ENCODE data around the gene GYS2. TPM values are rescaled to one million over a fixed set of nuclear protein-coding genes. Genes with fewer than 3 reads are reported as not detected.

The GYS2 gene
- total and polyA plus RNA-seq, 2 of the 4 experiments (the other 2 are of a cell fraction) = not detected

GRCh38 chr12:21505888-21506287 lies 98.8 kb downstream of the GYS2 start:
- Histone ChIP-seq H2AK5ac (ENCODE audit: low read depth, low read length) (no peak overlapping the region), H4K91ac (ENCODE audit: insufficient read depth, low read depth, low read length) (no peak overlapping the region), H2AK9ac (replicated peaks; ENCODE audit: low read depth, low read length, poor library complexity) (no peak overlapping the region), H3K18ac (ENCODE audit: low read depth, low read length) (no peak overlapping the region), H3K9ac (ENCODE audit: low read depth, low read length) (no peak overlapping the region), H2BK15ac (ENCODE audit: low read depth, low read length) (no peak overlapping the region), H2AFZ (replicated peaks; ENCODE audit: low read length, poor library complexity) (no peak overlapping the region), H3K27ac (ENCODE audit: insufficient read depth, low read length) (no peak overlapping the region), H3K27me3 (ENCODE audit: control insufficient read depth, insufficient read depth, low read length) (no peaks in the 10 kb centered on the region), H3K4ac (ENCODE audit: low read depth, low read length) (no peak overlapping the region), H2BK20ac (ENCODE audit: low read depth, low read length) (no peak overlapping the region), H3K36me3 (ENCODE audit: control insufficient read depth, insufficient read depth, low read length) (peaks cover 2% of the 10 kb centered on the region), H3K79me1 (ENCODE audit: low read depth in 1 of 2, low read length in 2 of 2) (peaks cover 4 to 27% of the 10 kb centered on the region in 2 experiments; a peak in 3 of 4 replicates), H3K9me3 (ENCODE audit: control insufficient read depth, insufficient read depth, low read length) (no peaks in the 10 kb centered on the region), H3K4me1 (ENCODE audit: control insufficient read depth, insufficient read depth, low read length) (peaks cover 2% of the 10 kb centered on the region; the same call in 1 of the 2 replicates), H4K5ac (ENCODE audit: low read depth, low read length) (no peak overlapping the region), H3K23ac (ENCODE audit: low read depth, low read length) (no peak overlapping the region), H4K8ac (ENCODE audit: low read depth in 2 of 2, low read length in 2 of 2) (no peak overlapping the region), H2BK120ac (ENCODE audit: low read depth, low read length) (no peak overlapping the region), H3K4me3 (ENCODE audit: insufficient read depth, low read depth, low read length) (no peak overlapping the region), H3K4me2 (ENCODE audit: low read depth, low read length) (no peak overlapping the region), H3K9me1 (ENCODE audit: insufficient read depth, low read length) (peaks cover 4% of the 10 kb centered on the region; the same call in 1 of the 2 replicates), H2BK5ac (ENCODE audit: low read depth, low read length, poor library complexity, severe bottlenecking) (no peak overlapping the region), H3K56ac (ENCODE audit: extremely low read depth, insufficient read depth, low read length) (no peak overlapping the region), H3K14ac (replicated peaks; ENCODE audit: low read depth, low read length) (no peak overlapping the region), H4K20me1 (ENCODE audit: insufficient read depth, low read length) (peaks cover 15% of the 10 kb centered on the region; the same call in 1 of the 2 replicates)
- dilution Hi-C loops (cut with HindIII; ENCODE audit: low sequenced_read_pairs, unreplicated experiment) (no loop called here), in situ Hi-C loops (cut with MboI; ENCODE audit: low sequenced_read_pairs) (loop anchor here (10.0 kb wide), 1 partner anchor 139 kb away; no protein-coding TSS in a partner anchor), intact Hi-C loops (cut with micrococcal nuclease) (no loop called here)
- TF ChIP-seq USF2 (IDR thresholded peaks at IDR 0.05; ENCODE audit: low read depth, low read length) (no peak), FOS (IDR thresholded peaks at IDR 0.05; ENCODE audit: low read depth, low read length) (no peak), NFE2L2 (IDR thresholded peaks at IDR 0.05; ENCODE audit: low read depth, low read length) (no peak)
- ChIA-PET POLR2A (ENCODE audit: unreplicated experiment) (no interaction called here), CTCF (no interaction called here)
- ATAC-seq (ENCODE audit: low read depth) (no peak), DNase-seq (no peak)
- BruUV-seq (replicated peaks) = no TSS peak
- no CpG with 5 or more reads among the region's 2 CpGs for WGBS, 2 experiments (ENCODE audit: extremely low coverage in 2 of 2, insufficient read length in 1 of 2)

Measured in IMR-90 (cell line).